CD4-positive, CD25-positive, alpha-beta regulatory T cell (primary cell): ENCODE data around the gene CAMK1D. TPM values are rescaled to one million over a fixed set of nuclear protein-coding genes. Genes with fewer than 3 reads are reported as not detected.

Experiments
- ATAC-seq, 2 donors: fragments of 150-1000 bp; cut with Tn5 transposase; one replicate each; pipeline ENCODE4 v1.10.0; 2021; ENCODE audit warnings: low read depth in 2 of 2, moderate number of reproducible peaks in 2 of 2, moderate library complexity in 1 of 2
- DNase-seq, 3 donors: peaks; one replicate each; pipeline versions ENCODE4 v3.0.0 to v3.0.0-alpha.2; 2012 to 2022; ENCODE audit warnings: mixed read lengths in 1 of 3
- H3K27ac ChIP-seq: one replicate; pipeline ENCODE4 v1.7.0; 2013; ENCODE audit warnings: mild to moderate bottlenecking, low read length; ENCODE audit not compliant: insufficient read depth, poor library complexity, severe bottlenecking
- H3K27me3 ChIP-seq: one replicate; pipeline ENCODE4 v1.7.0; 2013; ENCODE audit warnings: low read length; ENCODE audit not compliant: control insufficient read depth, insufficient read depth
- H3K36me3 ChIP-seq: one replicate; pipeline ENCODE4 v1.7.0; 2013; ENCODE audit warnings: mild to moderate bottlenecking, low read length, moderate library complexity; ENCODE audit not compliant: control insufficient read depth, insufficient read depth
- H3K4me1 ChIP-seq: 2 replicates; pipeline ENCODE4 v1.7.0; 2013; ENCODE audit warnings: mild to moderate bottlenecking, low read length; ENCODE audit not compliant: insufficient read depth, control insufficient read depth, poor library complexity, severe bottlenecking
- H3K4me3 ChIP-seq: one replicate; pipeline ENCODE4 v1.7.0; 2013; ENCODE audit warnings: low read depth, mild to moderate bottlenecking, low read length, moderate library complexity
- H3K9me3 ChIP-seq, 2 experiments: 1 replicate in 1 of 2; 2 replicates in 1 of 2; pipeline ENCODE4 v1.7.0; 2013; ENCODE audit warnings: low read length in 2 of 2, mild to moderate bottlenecking in 1 of 2, moderate library complexity in 1 of 2; ENCODE audit not compliant: control insufficient read depth in 2 of 2
- H3K27ac Mint-ChIP-seq, 3 donors: one replicate each; pipeline ENCODE4 v1.8.0; 2020 to 2022; ENCODE audit warnings: mild to moderate bottlenecking in 3 of 3, mixed read lengths in 3 of 3, moderate library complexity in 2 of 3
- H3K27me3 Mint-ChIP-seq: one replicate; pipeline ENCODE4 v1.8.0; 2022; ENCODE audit warnings: mild to moderate bottlenecking, mixed read lengths
- H3K36me3 Mint-ChIP-seq: one replicate; pipeline ENCODE4 v1.8.0; 2020; ENCODE audit warnings: mixed read lengths
- H3K4me1 Mint-ChIP-seq, 4 donors: one replicate each; pipeline ENCODE4 v1.8.0; 2020 to 2022; ENCODE audit warnings: mixed read lengths in 4 of 4, mild to moderate bottlenecking in 1 of 4
- H3K4me3 Mint-ChIP-seq, 4 donors: one replicate each; pipeline ENCODE4 v1.8.0; 2020 to 2022; ENCODE audit warnings: mild to moderate bottlenecking in 4 of 4, mixed read lengths in 4 of 4, moderate library complexity in 3 of 4
- H3K9me3 Mint-ChIP-seq, 7 donors: one replicate each; pipeline ENCODE4 v1.8.0; 2020 to 2022; ENCODE audit warnings: mixed read lengths in 7 of 7, mild to moderate bottlenecking in 3 of 7, moderate library complexity in 2 of 7
- polyA plus RNA-seq, 4 donors: library from polyadenylated mRNA; unstranded; fragments of 300-500 nt; fragmentation: Illumina TruSeq; gene quantifications; one replicate each; pipeline ENCODE4 v1.2.3, GENCODE V29; 2021
- total RNA-seq: library from RNA; stranded (reverse); gene quantifications from one replicate; pipeline ENCODE4 v1.2.3, GENCODE V29; 2022

Gene CAMK1D
- total and polyA plus RNA-seq, 5 donors from 2014 or later, result 4.4 to 25.3 (median 5.2) TPM

DNA sequence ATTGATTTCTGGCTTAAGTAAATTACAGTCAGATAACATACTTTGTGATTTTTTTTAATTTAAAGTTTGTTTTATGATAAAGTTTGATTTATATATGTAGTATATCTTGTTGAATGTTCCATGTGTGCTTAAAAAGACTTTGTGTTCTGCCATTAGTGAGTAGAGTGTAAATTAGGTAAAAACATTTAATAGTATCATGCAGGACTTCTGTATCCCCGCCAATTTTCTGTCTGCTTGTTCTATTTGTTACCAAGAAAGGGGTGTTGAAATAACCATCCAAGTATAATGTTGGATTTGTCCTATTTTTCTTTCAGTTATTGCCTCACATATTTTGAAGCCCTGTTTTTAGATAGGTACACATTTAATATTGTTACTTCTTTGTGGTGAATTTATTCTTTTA lies 172.1 kb downstream of the CAMK1D start:
- Mint-ChIP-seq H3K27ac (no peak overlapping the region), H3K36me3 (peaks cover 5% of the 10 kb centered on the region), H3K9me3 (peaks cover 0 to 7% (median 1%) of the 10 kb centered on the region in 7 donors), H3K4me3 (peak overlapping the region in 1 of 4 donors; percentile 74), H3K4me1 (peaks cover 0 to 13% (median 6%) of the 10 kb centered on the region in 4 donors), H3K27me3 (no peaks in the 10 kb centered on the region)
- no peaks in the 10 kb centered on the region for H3K36me3 ChIP-seq
- DNase-seq, result no peak
- H3K4me3 ChIP-seq, result no peak overlapping the region
- H3K9me3 ChIP-seq, result peaks cover 0 to 6% of the 10 kb centered on the region in 2 experiments
- H3K4me1 ChIP-seq, result no peaks in the 10 kb centered on the region
- H3K27ac ChIP-seq, result no peak overlapping the region
- no peak for ATAC-seq
- H3K27me3 ChIP-seq, result no peaks in the 10 kb centered on the region

GRCh38 chr10:12526311-12526710 lies 177.0 kb downstream of the CAMK1D start:
- Mint-ChIP-seq H3K4me1 (peaks cover 0 to 15% (median 3%) of the 10 kb centered on the region in 4 donors), H3K36me3 (peaks cover 5% of the 10 kb centered on the region), H3K27ac (no peak overlapping the region), H3K27me3 (no peaks in the 10 kb centered on the region), H3K9me3 (peaks cover 0 to 6% (median 0%) of the 10 kb centered on the region in 7 donors), H3K4me3 (no peak overlapping the region)
- H3K27ac ChIP-seq, result no peak overlapping the region
- no peak overlapping the region for H3K4me3 ChIP-seq
- H3K27me3 ChIP-seq, result no peaks in the 10 kb centered on the region
- DNase-seq (no peak), ATAC-seq (no peak)
- no peaks in the 10 kb centered on the region for H3K4me1 ChIP-seq
- no peaks in the 10 kb centered on the region for H3K36me3 ChIP-seq
- H3K9me3 ChIP-seq, result peaks cover 0 to 3% of the 10 kb centered on the region in 2 experiments

GRCh38 chr10:12529976-12530375 lies 180.6 kb downstream of the CAMK1D start:
- H3K9me3 ChIP-seq, result no peaks in the 10 kb centered on the region
- H3K4me3 Mint-ChIP-seq, result no peak overlapping the region
- H3K36me3 ChIP-seq, result no peaks in the 10 kb centered on the region
- peaks cover 7% of the 10 kb centered on the region for H3K36me3 Mint-ChIP-seq
- H3K4me3 ChIP-seq, result no peak overlapping the region
- DNase-seq (no peak), ATAC-seq (no peak)
- no peak overlapping the region for H3K27ac ChIP-seq
- no peaks in the 10 kb centered on the region for H3K4me1 ChIP-seq
- H3K4me1 Mint-ChIP-seq, result peaks cover 0 to 20% (median 5%) of the 10 kb centered on the region in 4 donors
- H3K27me3 Mint-ChIP-seq, result no peaks in the 10 kb centered on the region
- H3K27me3 ChIP-seq, result no peaks in the 10 kb centered on the region
- no peak overlapping the region for H3K27ac Mint-ChIP-seq
- H3K9me3 Mint-ChIP-seq, result peaks cover 0 to 10% (median 2%) of the 10 kb centered on the region in 7 donors

GRCh38 chr10:12531305-12532220 lies 182.2 kb downstream of the CAMK1D start:
- Mint-ChIP-seq H3K27me3 (no peaks in the 10 kb centered on the region), H3K4me3 (no peak overlapping the region), H3K9me3 (peaks cover 0 to 10% (median 2%) of the 10 kb centered on the region in 7 donors), H3K27ac (no peak overlapping the region), H3K4me1 (peaks cover 0 to 23% (median 9%) of the 10 kb centered on the region in 4 donors), H3K36me3 (peaks cover 3% of the 10 kb centered on the region)
- H3K4me3 ChIP-seq, result no peak overlapping the region
- H3K4me1 ChIP-seq, result no peaks in the 10 kb centered on the region
- H3K27me3 ChIP-seq, result no peaks in the 10 kb centered on the region
- H3K27ac ChIP-seq, result no peak overlapping the region
- no peaks in the 10 kb centered on the region for H3K9me3 ChIP-seq
- no peak for ATAC-seq
- no peaks in the 10 kb centered on the region for H3K36me3 ChIP-seq
- DNase-seq, result no peak

DNA sequence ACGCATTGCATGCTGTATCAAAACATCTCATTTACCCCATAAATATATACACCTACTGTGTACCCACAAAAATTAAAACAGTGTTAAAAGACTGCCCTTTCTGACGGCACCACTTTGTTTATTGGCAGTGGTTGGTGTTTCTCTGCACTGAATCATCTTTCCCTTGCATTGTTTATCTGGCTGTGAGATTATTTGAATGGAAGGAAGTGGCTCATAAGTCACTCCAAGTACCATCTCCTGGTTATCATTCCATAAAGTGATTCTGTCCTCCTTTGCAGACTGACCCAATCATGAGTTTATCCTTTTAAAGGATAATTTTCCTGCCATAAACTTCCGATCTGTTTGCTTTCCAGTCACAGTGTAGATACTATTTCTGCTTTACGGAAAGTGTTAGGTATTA lies 183.8 kb downstream of the CAMK1D start:
- no peak for ATAC-seq
- peaks cover 6 to 20% (median 10%) of the 10 kb centered on the region in 4 donors for H3K4me1 Mint-ChIP-seq
- Histone ChIP-seq H3K4me1 (no peaks in the 10 kb centered on the region), H3K36me3 (no peaks in the 10 kb centered on the region), H3K4me3 (no peak overlapping the region), H3K27ac (no peak overlapping the region), H3K9me3 (no peaks in the 10 kb centered on the region), H3K27me3 (no peaks in the 10 kb centered on the region)
- H3K9me3 Mint-ChIP-seq, result peaks cover 0 to 10% (median 2%) of the 10 kb centered on the region in 7 donors
- no peak for DNase-seq
- H3K4me3 Mint-ChIP-seq, result no peak overlapping the region
- H3K27ac Mint-ChIP-seq, result no peak overlapping the region
- peaks cover 3% of the 10 kb centered on the region for H3K36me3 Mint-ChIP-seq
- no peaks in the 10 kb centered on the region for H3K27me3 Mint-ChIP-seq

- Histone ChIP-seq H3K4me3 (no peak overlapping the region), H3K27ac (no peak overlapping the region), H3K4me1 (no peaks in the 10 kb centered on the region), H3K9me3 (no peaks in the 10 kb centered on the region), H3K27me3 (no peaks in the 10 kb centered on the region), H3K36me3 (no peaks in the 10 kb centered on the region)
- peaks cover 11 to 17% (median 13%) of the 10 kb centered on the region in 4 donors for H3K4me1 Mint-ChIP-seq
- no peak overlapping the region for H3K4me3 Mint-ChIP-seq
- H3K36me3 Mint-ChIP-seq, result peaks cover 3% of the 10 kb centered on the region
- H3K27me3 Mint-ChIP-seq, result no peaks in the 10 kb centered on the region
- ATAC-seq, result no peak
- peaks cover 0 to 10% (median 2%) of the 10 kb centered on the region in 7 donors for H3K9me3 Mint-ChIP-seq
- no peak overlapping the region for H3K27ac Mint-ChIP-seq
- no peak for DNase-seq
Measured at GRCh38 chr10:12533723-12534122, 184.4 kb downstream of the CAMK1D start.

DNA sequence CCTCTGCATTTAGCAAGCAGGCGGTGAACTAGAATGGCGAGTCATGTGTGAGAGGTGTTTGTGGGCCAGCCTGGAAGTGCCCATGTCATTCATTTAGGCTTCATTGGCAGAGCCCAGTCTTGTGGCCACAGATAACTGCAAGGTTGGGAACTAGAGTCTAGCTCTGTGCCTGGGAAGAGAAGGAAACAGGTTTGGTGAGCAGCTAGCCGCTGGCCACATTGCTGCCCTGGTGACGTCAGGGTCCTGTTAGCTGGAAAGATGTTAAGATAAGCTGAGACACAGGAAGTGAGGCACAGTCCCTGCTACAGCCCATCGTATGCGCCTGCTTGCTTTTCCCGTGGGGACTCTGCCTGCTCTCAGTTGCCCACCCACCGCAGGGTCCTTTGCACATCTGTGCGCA lies 185.5 kb downstream of the CAMK1D start:
- no peaks in the 10 kb centered on the region for H3K36me3 ChIP-seq
- Mint-ChIP-seq H3K4me3 (no peak overlapping the region), H3K36me3 (peaks cover 3% of the 10 kb centered on the region), H3K27me3 (no peaks in the 10 kb centered on the region), H3K9me3 (peaks cover 0 to 10% (median 2%) of the 10 kb centered on the region in 7 donors), H3K4me1 (peaks cover 12 to 22% (median 16%) of the 10 kb centered on the region in 4 donors), H3K27ac (no peak overlapping the region)
- H3K27ac ChIP-seq, result no peak overlapping the region
- DNase-seq (no peak), ATAC-seq (no peak)
- H3K27me3 ChIP-seq, result no peaks in the 10 kb centered on the region
- no peaks in the 10 kb centered on the region for H3K4me1 ChIP-seq
- no peak overlapping the region for H3K4me3 ChIP-seq
- H3K9me3 ChIP-seq, result no peaks in the 10 kb centered on the region
